ENCODE results near the gene GRIA4. TPM values are rescaled to one million over a fixed set of nuclear protein-coding genes. Genes with fewer than 3 reads are reported as not detected.
A peak's percentile ranks its signal among the peaks of the same experiment; 100 is the strongest.

GRIA4 gene
- total and polyA plus RNA-seq, 2 donors (not counting 1 experiment from before 2014, with no cell fraction given), result 0.15 to 0.50 TPM

DNA sequence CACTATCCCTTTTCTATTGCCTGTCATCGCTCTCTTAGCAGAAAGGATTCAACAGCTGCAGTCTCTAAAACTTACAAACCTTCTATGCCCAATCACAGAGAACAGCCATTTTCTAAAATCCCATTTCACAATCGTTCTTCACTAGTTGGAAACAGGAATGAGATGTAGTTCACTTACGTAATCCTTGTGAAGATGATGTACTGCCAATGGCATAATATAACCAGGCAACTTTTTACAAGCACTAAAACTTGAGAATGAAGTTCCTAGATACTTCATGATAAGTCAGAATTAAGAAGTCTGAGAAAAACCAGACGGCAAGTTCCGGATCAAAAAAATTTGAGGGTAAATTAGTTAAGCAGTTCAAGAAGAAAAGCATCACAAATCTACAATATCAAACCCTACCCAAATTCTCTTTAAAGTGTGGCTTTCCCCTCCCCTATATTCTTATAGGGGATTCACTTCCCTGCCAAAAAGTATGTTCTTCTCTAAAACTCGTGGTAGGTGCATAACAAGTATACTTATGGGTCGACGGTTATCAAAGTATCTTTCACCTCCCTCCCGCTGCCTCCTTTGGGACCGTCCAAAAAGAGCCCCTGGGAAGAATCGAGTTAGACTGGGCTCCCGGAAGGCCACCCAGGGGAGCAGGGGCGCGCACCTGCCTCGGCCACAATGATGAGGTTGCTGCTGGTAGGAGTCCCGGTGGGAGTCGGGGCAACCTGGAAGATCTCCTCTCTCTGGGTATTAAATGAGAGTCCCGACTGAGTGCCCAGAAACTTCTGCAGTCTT is 411.5 kb downstream of the GRIA4 start:
- Histone ChIP-seq H3K9ac (ENCODE audit: insufficient read depth, low read length) (peak overlapping the region; percentile 85), H3K9me3 (ENCODE audit: control insufficient read depth, insufficient read depth, low read depth, low read length) (no peaks in the 10 kb centered on the region), H3K4me1 (ENCODE audit: control insufficient read depth, extremely low read depth, insufficient read depth, low read length) (no peaks in the 10 kb centered on the region), H3K4me3 (replicated peaks in 1 of 4; ENCODE audit: control extremely low read depth in 1 of 4, insufficient read depth in 1 of 4, low read depth in 3 of 4, low read length in 4 of 4) (peak overlapping the region; percentile 89 to 96 (median 90)), H4K20me1 (ENCODE audit: control insufficient read depth, extremely low read depth, insufficient read depth, low read length) (no peaks in the 10 kb centered on the region), H3K27me3 (ENCODE audit: control insufficient read depth, insufficient read depth, low read length) (no peaks in the 10 kb centered on the region), H3K79me2 (ENCODE audit: control insufficient read depth, insufficient read depth, low read length) (peaks cover 25% of the 10 kb centered on the region), H3K36me3 (ENCODE audit: control insufficient read depth, insufficient read depth, low read length) (no peaks in the 10 kb centered on the region), H3K4me2 (ENCODE audit: extremely low read depth, insufficient read depth, low read length) (peak overlapping the region; percentile 42), H3K27ac (ENCODE audit: insufficient read depth, low read length) (peak overlapping the region; percentile 82), H2AFZ (ENCODE audit: low read length) (peak overlapping the region; percentile 93)
- peak; percentile 8 to 77 for DNase-seq (ENCODE audit: low read depth in 2 of 2)
- TF ChIP-seq EZH2 (IDR thresholded peaks at IDR 0.05; ENCODE audit: low read length, missing control alignments), result no peak
- TF ChIP-seq, protein P1, sequence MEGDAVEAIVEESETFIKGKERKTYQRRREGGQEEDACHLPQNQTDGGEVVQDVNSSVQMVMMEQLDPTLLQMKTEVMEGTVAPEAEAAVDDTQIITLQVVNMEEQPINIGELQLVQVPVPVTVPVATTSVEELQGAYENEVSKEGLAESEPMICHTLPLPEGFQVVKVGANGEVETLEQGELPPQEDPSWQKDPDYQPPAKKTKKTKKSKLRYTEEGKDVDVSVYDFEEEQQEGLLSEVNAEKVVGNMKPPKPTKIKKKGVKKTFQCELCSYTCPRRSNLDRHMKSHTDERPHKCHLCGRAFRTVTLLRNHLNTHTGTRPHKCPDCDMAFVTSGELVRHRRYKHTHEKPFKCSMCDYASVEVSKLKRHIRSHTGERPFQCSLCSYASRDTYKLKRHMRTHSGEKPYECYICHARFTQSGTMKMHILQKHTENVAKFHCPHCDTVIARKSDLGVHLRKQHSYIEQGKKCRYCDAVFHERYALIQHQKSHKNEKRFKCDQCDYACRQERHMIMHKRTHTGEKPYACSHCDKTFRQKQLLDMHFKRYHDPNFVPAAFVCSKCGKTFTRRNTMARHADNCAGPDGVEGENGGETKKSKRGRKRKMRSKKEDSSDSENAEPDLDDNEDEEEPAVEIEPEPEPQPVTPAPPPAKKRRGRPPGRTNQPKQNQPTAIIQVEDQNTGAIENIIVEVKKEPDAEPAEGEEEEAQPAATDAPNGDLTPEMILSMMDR (conservative IDR thresholded peaks at IDR 0.05 in 1 of 2, IDR thresholded peaks at IDR 0.05 in 1 of 2; ENCODE audit: low read depth in 1 of 2, low read length in 2 of 2), result no peak

DNA sequence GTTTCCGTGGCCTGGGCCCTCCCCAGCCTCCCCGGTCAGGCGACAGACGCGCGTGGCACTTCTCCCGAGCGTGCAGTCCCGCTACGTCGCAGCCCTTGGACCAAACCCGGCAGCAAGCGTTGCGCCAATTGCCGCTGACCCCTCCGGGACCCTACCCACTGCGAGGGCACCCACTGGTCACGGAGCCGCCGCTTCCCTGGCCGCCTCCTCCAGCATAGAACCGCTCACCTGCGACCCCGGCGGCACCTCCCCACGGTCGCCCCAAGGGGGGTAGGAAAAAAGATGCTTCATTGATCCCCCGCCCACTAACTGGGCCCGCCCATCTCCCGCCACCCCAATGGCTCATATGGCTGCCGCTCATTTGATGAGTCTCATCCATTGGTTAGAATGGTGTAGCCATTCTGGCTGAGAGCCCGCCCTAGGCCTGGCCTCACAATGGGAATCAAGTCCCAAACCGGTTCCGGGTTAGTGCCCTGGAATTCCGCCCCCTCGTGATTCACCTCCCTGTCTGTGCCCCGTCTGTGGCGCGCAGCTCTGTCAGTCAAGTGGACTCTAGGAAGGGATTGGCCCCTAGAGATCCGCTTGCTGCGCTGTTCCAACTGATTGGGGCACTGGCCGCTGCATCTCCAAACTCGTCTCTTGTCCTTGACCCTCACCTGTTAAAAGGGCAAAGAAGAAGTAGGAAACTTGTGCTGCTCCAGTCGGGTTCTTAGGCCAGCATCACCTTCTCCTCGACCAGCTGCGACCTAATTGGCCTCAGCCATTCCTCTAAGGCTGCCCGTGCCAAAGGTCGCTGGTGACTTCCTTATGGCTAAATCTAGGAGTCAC is 412.3 kb downstream of the GRIA4 start, which contains the start of gene MSANTD4:
Gene MSANTD4, minus strand, starts transcription at position 274 of the 828 bp plus-strand sequence. CDS start 11,323 bp downstream, outside the sequence.
- Histone ChIP-seq H3K9me3 (ENCODE audit: control insufficient read depth, insufficient read depth, low read depth, low read length) (no peaks in the 10 kb centered on the region), H3K4me3 (replicated peaks in 1 of 4; ENCODE audit: control extremely low read depth in 1 of 4, insufficient read depth in 1 of 4, low read depth in 3 of 4, low read length in 4 of 4) (peak within 1 kb of the TSS; percentile 89 to 96 (median 90)), H3K4me1 (ENCODE audit: control insufficient read depth, extremely low read depth, insufficient read depth, low read length) (no peaks in the 10 kb centered on the region), H3K79me2 (ENCODE audit: control insufficient read depth, insufficient read depth, low read length) (peaks cover 22% of the 10 kb centered on the region), H2AFZ (ENCODE audit: low read length) (peak within 1 kb of the TSS; percentile 93), H3K9ac (ENCODE audit: insufficient read depth, low read length) (peak within 1 kb of the TSS; percentile 85), H4K20me1 (ENCODE audit: control insufficient read depth, extremely low read depth, insufficient read depth, low read length) (no peaks in the 10 kb centered on the region), H3K4me2 (ENCODE audit: extremely low read depth, insufficient read depth, low read length) (peak within 1 kb of the TSS; percentile 83), H3K27me3 (ENCODE audit: control insufficient read depth, insufficient read depth, low read length) (no peaks in the 10 kb centered on the region), H3K27ac (ENCODE audit: insufficient read depth, low read length) (peak within 1 kb of the TSS; percentile 82), H3K36me3 (ENCODE audit: control insufficient read depth, insufficient read depth, low read length) (no peaks in the 10 kb centered on the region)
- peak; percentile 99 to 100 for DNase-seq (ENCODE audit: low read depth in 2 of 2)
- TF ChIP-seq, protein P1 (conservative IDR thresholded peaks at IDR 0.05 in 1 of 2, IDR thresholded peaks at IDR 0.05 in 1 of 2; ENCODE audit: low read depth in 1 of 2, low read length in 2 of 2), result no peak
- no peak for TF ChIP-seq EZH2 (IDR thresholded peaks at IDR 0.05; ENCODE audit: low read length, missing control alignments)

- DNase-seq (ENCODE audit: low read depth in 2 of 2), result no peak
- peak overlapping the region; percentile 83 for H3K4me2 ChIP-seq (ENCODE audit: extremely low read depth, insufficient read depth, low read length)
- no peak overlapping the region for H3K9ac ChIP-seq (ENCODE audit: insufficient read depth, low read length)
- H3K27me3 ChIP-seq (ENCODE audit: control insufficient read depth, insufficient read depth, low read length), result no peaks in the 10 kb centered on the region
- peak overlapping the region; percentile 89 for H2AFZ ChIP-seq (ENCODE audit: low read length)
- H3K79me2 ChIP-seq (ENCODE audit: control insufficient read depth, insufficient read depth, low read length), result peaks cover 21% of the 10 kb centered on the region
- H3K9me3 ChIP-seq (ENCODE audit: control insufficient read depth, insufficient read depth, low read depth, low read length), result no peaks in the 10 kb centered on the region
- TF ChIP-seq EZH2 (IDR thresholded peaks at IDR 0.05; ENCODE audit: low read length, missing control alignments), result no peak
- TF ChIP-seq, protein P1 (conservative IDR thresholded peaks at IDR 0.05 in 1 of 2, IDR thresholded peaks at IDR 0.05 in 1 of 2; ENCODE audit: low read depth in 1 of 2, low read length in 2 of 2), result no peak
- no peaks in the 10 kb centered on the region for H3K4me1 ChIP-seq (ENCODE audit: control insufficient read depth, extremely low read depth, insufficient read depth, low read length)
- no peaks in the 10 kb centered on the region for H3K36me3 ChIP-seq (ENCODE audit: control insufficient read depth, insufficient read depth, low read length)
- peak overlapping the region; percentile 46 to 91 (median 64) for H3K4me3 ChIP-seq (replicated peaks in 1 of 4; ENCODE audit: control extremely low read depth in 1 of 4, insufficient read depth in 1 of 4, low read depth in 3 of 4, low read length in 4 of 4)
- no peaks in the 10 kb centered on the region for H4K20me1 ChIP-seq (ENCODE audit: control insufficient read depth, extremely low read depth, insufficient read depth, low read length)
- H3K27ac ChIP-seq (ENCODE audit: insufficient read depth, low read length), result peak overlapping the region; percentile 62
These were observed 413.0 kb downstream of the GRIA4 start for GRCh38 chr11:106022795-106023275.

All from fibroblast of lung (primary cell).